Fibroblast of lung (primary cell): ENCODE data around the gene OTUB1. TPM values are rescaled to one million over a fixed set of nuclear protein-coding genes. Genes with fewer than 3 reads are reported as not detected.
"Not testable (repeated sequence)": the region's sequence is repeated elsewhere in the genome, so short reads cannot be mapped to it uniquely, and the experiment has no call there.

Experiments
- DNase-seq, 2 donors: peaks; one replicate each; pipeline versions ENCODE4 v3.0.0 to v3.0.0-alpha.2; 2010; ENCODE audit warnings: low read depth in 2 of 2
- H2AFZ ChIP-seq: 2 replicates; pipeline ENCODE4 v1.5.1; 2012; ENCODE audit warnings: low read length, control low read depth, inconsistent platforms
- H3K27ac ChIP-seq: 2 replicates; pipeline ENCODE4 v1.5.1; 2011; ENCODE audit warnings: low read length, control low read depth; ENCODE audit not compliant: insufficient read depth
- H3K27me3 ChIP-seq: 2 replicates; pipeline ENCODE4 v1.5.1; 2011; ENCODE audit warnings: mild to moderate bottlenecking, low read length; ENCODE audit not compliant: control insufficient read depth, insufficient read depth
- H3K36me3 ChIP-seq: 2 replicates; pipeline ENCODE4 v1.5.1; 2011; ENCODE audit warnings: low read length; ENCODE audit not compliant: control insufficient read depth, insufficient read depth
- H3K4me1 ChIP-seq: 2 replicates; pipeline ENCODE4 v1.5.1; 2011; ENCODE audit warnings: low read length; ENCODE audit not compliant: control insufficient read depth, insufficient read depth; ENCODE audit errors: extremely low read depth
- H3K4me2 ChIP-seq: 2 replicates; pipeline ENCODE4 v1.5.1; 2011; ENCODE audit warnings: low read length, control low read depth; ENCODE audit not compliant: insufficient read depth; ENCODE audit errors: extremely low read depth
- H3K4me3 ChIP-seq, 4 experiments: fragments of 200-600 bp in 1 of 4; sonication (generic) in 1 of 4; replicated peaks in 1 of 4; 2 replicates each; pipeline ENCODE4 v1.5.1; 2011 to 2016; ENCODE audit warnings: low read length in 4 of 4, low read depth in 3 of 4, mild to moderate bottlenecking in 3 of 4, control low read depth in 2 of 4, inconsistent platforms in 1 of 4, mixed read lengths in 1 of 4; ENCODE audit not compliant: insufficient read depth in 1 of 4; ENCODE audit errors: control extremely low read depth in 1 of 4
- H3K79me2 ChIP-seq: 2 replicates; pipeline ENCODE4 v1.5.1; 2012; ENCODE audit warnings: mild to moderate bottlenecking, low read length, inconsistent platforms; ENCODE audit not compliant: control insufficient read depth, insufficient read depth
- H3K9ac ChIP-seq: 2 replicates; pipeline ENCODE4 v1.5.1; 2011; ENCODE audit warnings: mild to moderate bottlenecking, low read length, control low read depth; ENCODE audit not compliant: insufficient read depth
- H3K9me3 ChIP-seq: 2 replicates; pipeline ENCODE4 v1.5.1; 2012; ENCODE audit warnings: low read depth, low read length; ENCODE audit not compliant: control insufficient read depth, insufficient read depth
- H4K20me1 ChIP-seq: 2 replicates; pipeline ENCODE4 v1.5.1; 2011; ENCODE audit warnings: low read length; ENCODE audit not compliant: control insufficient read depth, insufficient read depth; ENCODE audit errors: extremely low read depth
- EZH2 ChIP-seq: IDR thresholded peaks from 2 replicates; pipeline ENCODE4 v1.5.1; 2012; ENCODE audit warnings: low read length, control low read depth, mild to moderate bottlenecking; ENCODE audit errors: missing control alignments
- polyA plus RNA-seq, 2 donors: library from polyadenylated mRNA; depleted of rRNA in 1 of 2; stranded (reverse) in 1 of 2; unstranded in 1 of 2; fragments of >200 nt; gene quantifications; 2 replicates each; pipeline ENCODE4 v1.2.1, GENCODE V29; 2011 to 2012; ENCODE audit warnings: missing spikeins in 1 of 2
- total RNA-seq: library from RNA; depleted of rRNA; stranded (reverse); fragments of >200 nt; gene quantifications from 2 replicates; pipeline ENCODE4 v1.2.1, GENCODE V29; 2014
- TF ChIP-seq, protein P1 (sequence below), 2 donors: IDR thresholded peaks in 1 of 2; conservative IDR thresholded peaks in 1 of 2; 1 replicate in 1 of 2; 2 replicates in 1 of 2; pipeline ENCODE4 v1.5.1; 2011 to 2012; ENCODE audit warnings: low read length in 2 of 2, control low read depth in 1 of 2, inconsistent platforms in 1 of 2, low read depth in 1 of 2, mild to moderate bottlenecking in 1 of 2

Gene OTUB1
- total and polyA plus RNA-seq, 2 donors (not counting 1 experiment from before 2014, with no cell fraction given), result 37.8 to 113 TPM

DNA sequence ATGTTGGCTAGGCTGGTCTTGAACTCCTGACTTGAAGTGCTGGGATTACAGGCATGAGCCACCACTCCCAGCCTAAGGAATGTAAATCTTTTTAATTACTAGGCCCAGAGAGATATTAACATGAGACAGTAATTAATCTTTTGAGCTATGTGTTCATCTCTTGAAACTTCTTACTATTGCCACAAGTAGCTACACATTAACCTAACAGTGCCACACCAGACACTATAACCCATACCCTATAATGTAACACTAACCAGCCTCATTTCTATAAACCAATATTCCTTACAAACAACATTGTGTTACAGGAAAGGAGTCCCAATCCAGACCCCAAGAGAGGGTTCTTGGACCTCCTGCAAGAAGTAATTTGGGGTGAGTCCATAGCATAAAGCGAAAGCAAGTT, 19.8 kb upstream of the OTUB1 start:
- Histone ChIP-seq H3K4me1 (no peaks in the 10 kb centered on the region), H3K27ac (no peak overlapping the region), H4K20me1 (no peaks in the 10 kb centered on the region), H3K27me3 (no peaks in the 10 kb centered on the region), H3K4me2 (no peak overlapping the region), H3K79me2 (no peaks in the 10 kb centered on the region), H2AFZ (no peak overlapping the region), H3K36me3 (no peaks in the 10 kb centered on the region), H3K9me3 (no peaks in the 10 kb centered on the region), H3K9ac (no peak overlapping the region), H3K4me3 (no peak overlapping the region)
- no peak for DNase-seq
- no peak for TF ChIP-seq EZH2
- TF ChIP-seq, protein P1, sequence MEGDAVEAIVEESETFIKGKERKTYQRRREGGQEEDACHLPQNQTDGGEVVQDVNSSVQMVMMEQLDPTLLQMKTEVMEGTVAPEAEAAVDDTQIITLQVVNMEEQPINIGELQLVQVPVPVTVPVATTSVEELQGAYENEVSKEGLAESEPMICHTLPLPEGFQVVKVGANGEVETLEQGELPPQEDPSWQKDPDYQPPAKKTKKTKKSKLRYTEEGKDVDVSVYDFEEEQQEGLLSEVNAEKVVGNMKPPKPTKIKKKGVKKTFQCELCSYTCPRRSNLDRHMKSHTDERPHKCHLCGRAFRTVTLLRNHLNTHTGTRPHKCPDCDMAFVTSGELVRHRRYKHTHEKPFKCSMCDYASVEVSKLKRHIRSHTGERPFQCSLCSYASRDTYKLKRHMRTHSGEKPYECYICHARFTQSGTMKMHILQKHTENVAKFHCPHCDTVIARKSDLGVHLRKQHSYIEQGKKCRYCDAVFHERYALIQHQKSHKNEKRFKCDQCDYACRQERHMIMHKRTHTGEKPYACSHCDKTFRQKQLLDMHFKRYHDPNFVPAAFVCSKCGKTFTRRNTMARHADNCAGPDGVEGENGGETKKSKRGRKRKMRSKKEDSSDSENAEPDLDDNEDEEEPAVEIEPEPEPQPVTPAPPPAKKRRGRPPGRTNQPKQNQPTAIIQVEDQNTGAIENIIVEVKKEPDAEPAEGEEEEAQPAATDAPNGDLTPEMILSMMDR (conservative IDR thresholded peaks at IDR 0.05 in 1 of 2, IDR thresholded peaks at IDR 0.05 in 1 of 2; ENCODE audit: low read depth in 1 of 2, low read length in 2 of 2), result no peak

DNA sequence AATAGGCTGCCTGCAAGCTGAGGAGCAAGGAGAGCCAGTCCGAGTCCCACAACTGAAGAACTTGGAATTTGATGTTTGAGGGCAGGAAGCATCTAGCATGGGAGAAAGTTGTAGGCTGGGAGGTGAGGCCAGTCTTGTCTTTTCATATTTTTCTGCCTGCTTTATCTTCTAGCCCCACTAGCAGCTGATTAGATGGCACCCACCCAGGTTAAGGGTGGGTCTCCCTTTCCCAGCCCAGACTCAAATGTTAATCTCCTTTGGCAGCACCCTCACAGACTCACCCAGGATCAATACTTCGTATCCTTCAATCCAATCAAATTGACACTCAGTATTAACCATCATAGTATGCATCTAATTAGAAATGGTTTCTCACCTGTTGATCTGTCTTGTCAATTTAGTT, 16.8 kb upstream of the OTUB1 start:
- Histone ChIP-seq H2AFZ (no peak overlapping the region), H3K9ac (no peak overlapping the region), H3K4me3 (no peak overlapping the region), H3K36me3 (no peaks in the 10 kb centered on the region), H3K27me3 (no peaks in the 10 kb centered on the region), H3K9me3 (no peaks in the 10 kb centered on the region), H3K4me1 (no peaks in the 10 kb centered on the region), H4K20me1 (no peaks in the 10 kb centered on the region), H3K4me2 (no peak overlapping the region), H3K79me2 (peaks cover under 1% of the 10 kb centered on the region), H3K27ac (no peak overlapping the region)
- DNase-seq, result no peak
- TF ChIP-seq, protein P1 (conservative IDR thresholded peaks at IDR 0.05 in 1 of 2, IDR thresholded peaks at IDR 0.05 in 1 of 2; ENCODE audit: low read depth in 1 of 2, low read length in 2 of 2), result no peak
- no peak for TF ChIP-seq EZH2

DNA sequence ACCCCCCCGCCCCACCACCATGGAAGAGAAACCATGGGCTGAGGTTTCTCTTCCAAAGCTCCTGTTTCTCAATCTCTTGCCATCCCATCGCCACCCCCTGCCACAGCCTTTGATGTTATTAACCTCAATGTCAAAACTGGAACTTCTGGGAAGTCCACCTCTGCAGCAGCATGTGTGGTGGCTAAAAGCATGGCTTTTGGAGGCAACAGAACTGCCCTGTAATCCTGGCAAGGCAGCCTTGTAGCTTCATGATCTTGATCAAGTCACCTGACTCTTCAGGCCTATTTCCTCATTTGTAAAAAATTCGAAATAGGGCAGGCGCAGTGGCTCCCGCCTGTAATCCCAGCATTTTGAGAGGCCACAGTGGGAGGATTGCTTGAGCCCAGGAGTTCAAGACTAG, 15.3 kb upstream of the OTUB1 start:
- no peak overlapping the region for H3K27ac ChIP-seq
- no peak for DNase-seq
- H3K36me3 ChIP-seq, result no peaks in the 10 kb centered on the region
- no peak for TF ChIP-seq EZH2
- TF ChIP-seq, protein P1 (conservative IDR thresholded peaks at IDR 0.05 in 1 of 2, IDR thresholded peaks at IDR 0.05 in 1 of 2; ENCODE audit: low read depth in 1 of 2, low read length in 2 of 2), result no peak
- H3K4me2 ChIP-seq, result no peak overlapping the region
- peaks cover under 1% of the 10 kb centered on the region for H3K4me1 ChIP-seq
- no peak overlapping the region for H3K4me3 ChIP-seq
- no peak overlapping the region for H2AFZ ChIP-seq
- no peaks in the 10 kb centered on the region for H3K9me3 ChIP-seq
- peaks cover 14% of the 10 kb centered on the region for H3K79me2 ChIP-seq
- no peaks in the 10 kb centered on the region for H4K20me1 ChIP-seq
- no peaks in the 10 kb centered on the region for H3K27me3 ChIP-seq
- no peak overlapping the region for H3K9ac ChIP-seq

DNA sequence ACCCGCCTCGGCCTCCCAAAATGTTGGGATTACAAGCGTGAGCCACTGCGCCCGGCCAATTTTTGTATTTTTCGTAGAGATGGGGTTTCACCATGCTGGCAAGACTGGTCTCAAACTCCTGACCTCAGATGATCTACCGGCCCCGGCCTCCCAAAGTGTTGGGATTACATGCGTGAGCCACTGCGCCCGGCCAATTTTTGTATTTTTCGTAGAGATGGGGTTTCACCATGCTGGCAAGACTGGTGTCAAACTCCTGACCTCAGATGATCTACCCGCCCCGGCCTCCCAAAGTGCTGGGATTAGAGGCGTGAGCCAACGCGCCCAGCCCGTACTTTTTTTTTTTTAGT, 12.4 kb upstream of the OTUB1 start:
- H2AFZ ChIP-seq, H3K36me3 ChIP-seq: not testable (repeated sequence)
- H3K79me2 ChIP-seq, result peaks cover 38% of the 10 kb centered on the region

More for the DNA sequence above, 12.4 kb upstream of the OTUB1 start:
- not testable (repeated sequence) for H3K9ac ChIP-seq, H3K4me1 ChIP-seq, H3K9me3 ChIP-seq, H3K27me3 ChIP-seq, H3K27ac ChIP-seq, H3K4me3 ChIP-seq, DNase-seq, H3K4me2 ChIP-seq, H4K20me1 ChIP-seq
